ENCODE results near the gene IFNGR2. TPM values are rescaled to one million over a fixed set of nuclear protein-coding genes. Genes with fewer than 3 reads are reported as not detected.

The IFNGR2 gene
- total and polyA plus RNA-seq, 2 donors (not counting 3 experiments of a cell fraction or from before 2014, with no cell fraction given) = 44.2 to 46.1 TPM

DNA sequence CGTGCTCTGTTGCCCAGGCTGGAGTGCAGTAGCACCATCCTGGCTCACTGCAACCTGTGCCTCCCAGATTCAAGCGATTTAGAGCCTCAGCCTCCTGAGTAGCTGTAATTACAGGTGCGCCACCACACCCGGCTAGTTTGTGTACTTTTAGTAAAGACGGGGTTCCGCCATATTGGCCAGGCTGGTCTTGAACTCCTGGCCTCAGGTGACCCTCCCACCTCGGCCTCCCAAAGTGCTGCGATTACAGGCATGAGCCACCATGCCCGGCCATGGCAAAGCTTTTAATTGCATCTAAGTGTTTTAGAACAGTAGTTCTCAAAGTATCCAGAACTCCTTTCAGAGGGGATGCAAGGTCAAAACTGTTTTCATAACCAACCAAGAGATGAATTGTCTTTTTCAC, 25.1 kb upstream of the IFNGR2 start:
- POLR2A ChIA-PET = no interaction called here
- dilution Hi-C loops (cut with MboI; ENCODE audit: extremely low pct_ligation_motif_present, low sequenced_read_pairs) = no loop called here
- DNase-seq (ENCODE audit: low read depth, low spot score) (no peak), FAIRE-seq (no peak)
- no peaks in the 10 kb centered on the region for H3K9me1 ChIP-seq (replicated peaks; ENCODE audit: control insufficient read depth, extremely low read depth, insufficient read depth, low read length)
- H3K9ac ChIP-seq (replicated peaks; ENCODE audit: extremely low read depth, insufficient read depth, low read length) = no peak overlapping the region
- no peaks in the 10 kb centered on the region for H3K27me3 ChIP-seq (ENCODE audit: control insufficient read depth in 2 of 2, insufficient read depth in 2 of 2, low read length in 2 of 2)
- CTCF ChIA-PET = interaction anchor here (0.9 to 3.9 kb wide), 3 partner anchors 17 to 181 kb away, joined by 3 to 24 read pairs (median 6); no protein-coding TSS in a partner anchor
- H3K4me1 ChIP-seq (ENCODE audit: control insufficient read depth, extremely low read depth, insufficient read depth, low read length) = peaks cover 40% of the 10 kb centered on the region
- H4K20me1 ChIP-seq (replicated peaks; ENCODE audit: control insufficient read depth, extremely low read depth, insufficient read depth, low read length) = no peaks in the 10 kb centered on the region
- TF ChIP-seq, protein P1, sequence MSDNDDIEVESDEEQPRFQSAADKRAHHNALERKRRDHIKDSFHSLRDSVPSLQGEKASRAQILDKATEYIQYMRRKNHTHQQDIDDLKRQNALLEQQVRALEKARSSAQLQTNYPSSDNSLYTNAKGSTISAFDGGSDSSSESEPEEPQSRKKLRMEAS (IDR thresholded peaks at IDR 0.05; ENCODE audit: insufficient read depth, insufficient read length) = no peak
- TF ChIP-seq POLR2AphosphoS5 (IDR thresholded peaks at IDR 0.05; ENCODE audit: insufficient read depth, low read depth, low read length) = no peak
- TF ChIP-seq GATA2 (IDR thresholded peaks at IDR 0.05; ENCODE audit: insufficient read depth, insufficient read length, low read depth, low read length) = no peak
- TF ChIP-seq EZH2 (IDR thresholded peaks at IDR 0.05; ENCODE audit: borderline replicate concordance, low read depth, low read length, severe bottlenecking) = no peak
- TF ChIP-seq POLR2A (IDR thresholded peaks at IDR 0.05; ENCODE audit: low read depth, low read length) = no peak
- TF ChIP-seq FOS (IDR thresholded peaks at IDR 0.05; ENCODE audit: borderline replicate concordance, insufficient read depth, low read length) = no peak
- TF ChIP-seq MYC (IDR thresholded peaks at IDR 0.05; ENCODE audit: low read depth, low read length) = no peak
- TF ChIP-seq, protein P2, sequence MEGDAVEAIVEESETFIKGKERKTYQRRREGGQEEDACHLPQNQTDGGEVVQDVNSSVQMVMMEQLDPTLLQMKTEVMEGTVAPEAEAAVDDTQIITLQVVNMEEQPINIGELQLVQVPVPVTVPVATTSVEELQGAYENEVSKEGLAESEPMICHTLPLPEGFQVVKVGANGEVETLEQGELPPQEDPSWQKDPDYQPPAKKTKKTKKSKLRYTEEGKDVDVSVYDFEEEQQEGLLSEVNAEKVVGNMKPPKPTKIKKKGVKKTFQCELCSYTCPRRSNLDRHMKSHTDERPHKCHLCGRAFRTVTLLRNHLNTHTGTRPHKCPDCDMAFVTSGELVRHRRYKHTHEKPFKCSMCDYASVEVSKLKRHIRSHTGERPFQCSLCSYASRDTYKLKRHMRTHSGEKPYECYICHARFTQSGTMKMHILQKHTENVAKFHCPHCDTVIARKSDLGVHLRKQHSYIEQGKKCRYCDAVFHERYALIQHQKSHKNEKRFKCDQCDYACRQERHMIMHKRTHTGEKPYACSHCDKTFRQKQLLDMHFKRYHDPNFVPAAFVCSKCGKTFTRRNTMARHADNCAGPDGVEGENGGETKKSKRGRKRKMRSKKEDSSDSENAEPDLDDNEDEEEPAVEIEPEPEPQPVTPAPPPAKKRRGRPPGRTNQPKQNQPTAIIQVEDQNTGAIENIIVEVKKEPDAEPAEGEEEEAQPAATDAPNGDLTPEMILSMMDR (IDR thresholded peaks at IDR 0.05; ENCODE audit: extremely low read depth in 1 of 2, insufficient read depth in 1 of 2, low read depth in 1 of 2, low read length in 2 of 2) = no peak
- no peak for TF ChIP-seq JUN (IDR thresholded peaks at IDR 0.05; ENCODE audit: borderline replicate concordance, insufficient read depth, insufficient read length, low read depth)
- H3K27ac ChIP-seq (ENCODE audit: insufficient read depth, low read depth, low read length) = no peak overlapping the region
- H3K4me3 ChIP-seq (replicated peaks in 1 of 3; ENCODE audit: insufficient read depth in 1 of 3, low read depth in 1 of 3, low read length in 3 of 3) = no peak overlapping the region
- no peak overlapping the region for H3K4me2 ChIP-seq (ENCODE audit: insufficient read depth, low read length)
- H3K79me2 ChIP-seq (ENCODE audit: control insufficient read depth, insufficient read depth, low read length) = no peaks in the 10 kb centered on the region
- BruUV-seq (replicated peaks) = no TSS peak
- intact Hi-C loops (cut with micrococcal nuclease) = no loop called here
- no peaks in the 10 kb centered on the region for H3K9me3 ChIP-seq (replicated peaks; ENCODE audit: control insufficient read depth, insufficient read depth, low read length)
- no peaks in the 10 kb centered on the region for H3K36me3 ChIP-seq (ENCODE audit: control insufficient read depth in 2 of 2, extremely low read depth in 1 of 2, insufficient read depth in 2 of 2, low read length in 2 of 2)
- H2AFZ ChIP-seq (ENCODE audit: low read depth, low read length) = no peak overlapping the region

Data from endothelial cell of umbilical vein (primary cell).